ENCODE results near the gene PCDHGA10.
"Not testable (repeated sequence)": the region's sequence is repeated elsewhere in the genome, so short reads cannot be mapped to it uniquely, and the experiment has no call there.

PCDHGA10 gene

DNA sequence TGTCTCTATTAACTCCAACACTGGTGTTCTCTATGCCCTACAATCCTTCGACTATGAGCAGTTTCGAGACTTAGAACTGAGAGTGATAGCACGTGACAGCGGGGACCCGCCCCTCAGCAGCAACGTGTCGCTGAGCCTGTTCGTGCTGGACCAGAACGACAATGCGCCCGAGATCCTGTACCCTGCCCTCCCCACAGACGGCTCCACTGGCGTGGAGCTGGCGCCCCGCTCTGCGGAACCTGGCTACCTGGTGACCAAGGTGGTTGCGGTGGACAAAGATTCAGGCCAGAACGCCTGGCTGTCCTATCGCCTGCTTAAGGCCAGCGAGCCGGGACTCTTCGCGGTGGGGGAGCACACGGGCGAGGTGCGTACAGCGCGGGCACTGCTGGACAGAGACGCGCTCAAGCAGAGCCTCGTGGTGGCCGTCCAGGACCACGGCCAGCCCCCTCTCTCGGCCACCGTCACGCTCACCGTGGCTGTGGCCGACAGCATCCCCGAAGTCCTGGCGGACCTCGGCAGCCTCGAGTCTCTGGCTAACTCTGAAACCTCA, 10.0 kb downstream of the PCDHGA10 start:
- no peak for DNase-seq

DNA sequence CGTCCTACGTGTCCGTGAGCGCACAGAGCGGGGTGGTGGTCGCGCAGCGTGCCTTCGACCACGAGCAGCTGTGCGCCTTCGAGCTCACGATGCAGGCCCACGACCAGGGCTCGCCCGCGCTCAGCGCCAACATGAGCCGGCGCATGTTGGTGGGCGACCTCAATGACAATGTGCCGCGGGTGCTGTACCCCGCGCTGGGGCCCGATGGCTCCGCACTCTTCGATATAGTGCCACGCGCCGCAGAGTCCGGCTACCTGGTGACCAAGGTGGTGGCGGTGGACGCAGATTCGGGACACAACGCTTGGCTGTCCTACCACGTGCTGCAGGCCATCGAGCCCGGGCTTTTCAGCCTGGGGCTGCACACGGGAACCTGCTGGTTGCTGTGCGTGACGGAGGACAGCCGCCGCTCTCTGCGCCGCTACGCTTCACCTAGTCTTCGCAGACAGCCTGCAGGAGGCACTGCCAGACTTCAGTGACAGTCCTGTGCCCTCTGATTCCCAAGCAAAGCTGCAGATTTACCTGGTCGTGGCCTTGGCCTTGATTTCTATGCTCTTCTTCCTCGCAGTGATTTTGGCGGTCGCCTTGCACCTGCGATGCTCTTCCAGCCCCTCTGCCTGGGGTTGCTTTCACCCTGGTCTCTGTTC, 15.1 kb downstream of the PCDHGA10 start:
- DNase-seq: no peak

DNA sequence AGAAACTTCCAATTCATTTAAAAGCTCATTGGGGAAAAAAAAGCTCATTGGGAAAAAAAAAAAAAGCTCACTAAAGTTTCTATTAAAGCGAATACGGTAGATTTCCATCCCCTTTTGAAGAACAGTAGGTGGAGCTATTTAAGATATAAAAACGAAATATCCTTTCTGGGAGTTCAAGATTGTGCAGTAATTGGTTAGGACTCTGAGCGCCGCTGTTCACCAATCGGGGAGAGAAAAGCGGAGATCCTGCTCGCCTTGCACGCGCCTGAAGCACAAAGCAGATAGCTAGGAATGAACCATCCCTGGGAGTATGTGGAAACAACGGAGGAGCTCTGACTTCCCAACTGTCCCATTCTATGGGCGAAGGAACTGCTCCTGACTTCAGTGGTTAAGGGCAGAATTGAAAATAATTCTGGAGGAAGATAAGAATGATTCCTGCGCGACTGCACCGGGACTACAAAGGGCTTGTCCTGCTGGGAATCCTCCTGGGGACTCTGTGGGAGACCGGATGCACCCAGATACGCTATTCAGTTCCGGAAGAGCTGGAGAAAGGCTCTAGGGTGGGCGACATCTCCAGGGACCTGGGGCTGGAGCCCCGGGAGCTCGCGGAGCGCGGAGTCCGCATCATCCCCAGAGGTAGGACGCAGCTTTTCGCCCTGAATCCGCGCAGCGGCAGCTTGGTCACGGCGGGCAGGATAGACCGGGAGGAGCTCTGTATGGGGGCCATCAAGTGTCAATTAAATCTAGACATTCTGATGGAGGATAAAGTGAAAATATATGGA, 17.7 kb downstream of the PCDHGA10 start, which contains the start of gene PCDHGA12:
TSS of gene PCDHGA12 (plus strand) at position 176 of the 782 bp plus-strand sequence. CDS start at position 429, 253 bp downstream.
- DNase-seq: peak; percentile 73 to 82

DNA sequence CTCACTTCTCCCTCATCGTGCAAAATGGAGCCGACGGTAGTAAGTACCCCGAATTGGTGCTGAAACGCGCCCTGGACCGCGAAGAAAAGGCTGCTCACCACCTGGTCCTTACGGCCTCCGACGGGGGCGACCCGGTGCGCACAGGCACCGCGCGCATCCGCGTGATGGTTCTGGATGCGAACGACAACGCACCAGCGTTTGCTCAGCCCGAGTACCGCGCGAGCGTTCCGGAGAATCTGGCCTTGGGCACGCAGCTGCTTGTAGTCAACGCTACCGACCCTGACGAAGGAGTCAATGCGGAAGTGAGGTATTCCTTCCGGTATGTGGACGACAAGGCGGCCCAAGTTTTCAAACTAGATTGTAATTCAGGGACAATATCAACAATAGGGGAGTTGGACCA, 18.5 kb downstream of the PCDHGA10 start:
- peak in 1 of 2 donors; percentile 16 for DNase-seq

DNA sequence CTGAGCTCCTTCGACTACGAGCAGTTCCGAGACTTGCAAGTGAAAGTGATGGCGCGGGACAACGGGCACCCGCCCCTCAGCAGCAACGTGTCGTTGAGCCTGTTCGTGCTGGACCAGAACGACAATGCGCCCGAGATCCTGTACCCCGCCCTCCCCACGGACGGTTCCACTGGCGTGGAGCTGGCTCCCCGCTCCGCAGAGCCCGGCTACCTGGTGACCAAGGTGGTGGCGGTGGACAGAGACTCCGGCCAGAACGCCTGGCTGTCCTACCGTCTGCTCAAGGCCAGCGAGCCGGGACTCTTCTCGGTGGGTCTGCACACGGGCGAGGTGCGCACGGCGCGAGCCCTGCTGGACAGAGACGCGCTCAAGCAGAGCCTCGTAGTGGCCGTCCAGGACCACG, 19.5 kb downstream of the PCDHGA10 start:
- DNase-seq: not testable (repeated sequence)

DNA sequence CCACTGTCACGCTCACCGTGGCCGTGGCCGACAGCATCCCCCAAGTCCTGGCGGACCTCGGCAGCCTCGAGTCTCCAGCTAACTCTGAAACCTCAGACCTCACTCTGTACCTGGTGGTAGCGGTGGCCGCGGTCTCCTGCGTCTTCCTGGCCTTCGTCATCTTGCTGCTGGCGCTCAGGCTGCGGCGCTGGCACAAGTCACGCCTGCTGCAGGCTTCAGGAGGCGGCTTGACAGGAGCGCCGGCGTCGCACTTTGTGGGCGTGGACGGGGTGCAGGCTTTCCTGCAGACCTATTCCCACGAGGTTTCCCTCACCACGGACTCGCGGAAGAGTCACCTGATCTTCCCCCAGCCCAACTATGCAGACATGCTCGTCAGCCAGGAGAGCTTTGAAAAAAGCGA, 19.9 kb downstream of the PCDHGA10 start:
- DNase-seq: not testable (repeated sequence)

DNA sequence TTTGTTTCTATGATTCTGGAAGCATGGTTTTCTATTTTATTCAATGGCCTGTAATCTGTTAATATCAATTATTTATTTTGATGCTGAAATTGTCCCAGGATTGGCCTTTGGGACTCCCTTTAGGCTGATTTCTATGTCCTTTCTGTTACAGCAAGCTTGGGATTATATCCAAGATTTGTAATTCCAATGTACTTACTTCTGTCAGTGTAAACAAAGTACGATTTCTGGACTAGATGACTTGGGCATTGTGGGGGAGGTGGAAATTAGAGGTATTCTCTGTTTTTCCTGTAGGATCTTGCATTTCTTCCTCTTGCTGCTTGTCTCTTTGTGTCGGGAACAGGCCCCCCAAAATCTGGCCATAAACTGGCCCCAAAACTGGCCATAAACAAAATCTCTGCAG, 21.2 kb downstream of the PCDHGA10 start:
- no peak for DNase-seq

DNA sequence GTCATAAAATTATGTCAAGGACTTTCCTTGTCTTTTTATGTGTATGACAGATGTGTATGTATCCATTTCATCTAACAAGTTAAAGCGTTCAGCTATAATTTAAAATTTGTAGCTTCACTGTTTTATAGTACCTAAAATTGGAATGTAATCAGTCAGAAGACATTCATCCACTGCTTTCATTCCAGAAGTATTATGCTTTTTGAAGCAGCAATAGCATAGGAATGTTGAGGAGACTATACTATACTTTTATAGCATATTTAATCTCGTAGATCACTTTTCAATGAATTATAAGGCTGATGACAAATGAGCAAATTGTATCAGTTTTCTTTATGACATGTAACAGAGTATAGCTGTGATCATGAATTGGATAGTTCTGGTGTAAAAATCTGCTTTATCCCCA, 24.4 kb downstream of the PCDHGA10 start:
- DNase-seq: no peak

DNA sequence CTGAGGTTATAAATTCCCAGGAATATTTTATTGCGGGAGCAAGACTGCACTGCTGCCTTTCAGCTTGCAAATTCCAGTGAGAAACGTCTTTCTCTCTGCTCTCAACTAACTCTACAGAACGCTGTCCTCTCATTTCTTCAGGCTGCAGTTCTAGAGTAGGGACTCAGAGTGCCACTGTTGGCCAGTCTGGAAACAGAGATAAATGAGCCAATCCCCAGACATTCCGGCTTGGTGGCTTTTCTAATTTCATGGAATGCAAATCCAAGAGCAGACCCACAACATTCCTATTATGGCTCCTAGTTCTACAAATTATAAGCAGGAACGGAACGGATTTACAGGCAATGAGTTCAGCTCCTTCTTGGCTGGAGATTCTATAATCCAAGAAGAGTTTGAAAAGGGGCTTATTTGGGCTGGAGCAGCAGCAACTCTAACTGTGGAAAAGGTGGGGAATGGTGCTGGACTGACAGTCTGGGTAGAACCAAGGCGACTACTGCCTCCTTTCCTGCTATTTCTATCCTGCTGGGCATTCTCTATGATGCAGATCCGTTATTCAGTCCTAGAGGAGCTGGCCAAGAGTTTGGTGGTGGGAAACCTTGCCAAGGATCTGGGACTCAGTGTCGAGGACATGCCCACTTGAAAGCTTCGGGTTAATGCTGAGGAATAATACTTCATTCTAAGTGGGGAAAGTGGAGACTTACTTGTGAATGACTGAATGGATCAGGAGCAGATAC, 26.8 kb downstream of the PCDHGA10 start:
- no peak for DNase-seq

DNA sequence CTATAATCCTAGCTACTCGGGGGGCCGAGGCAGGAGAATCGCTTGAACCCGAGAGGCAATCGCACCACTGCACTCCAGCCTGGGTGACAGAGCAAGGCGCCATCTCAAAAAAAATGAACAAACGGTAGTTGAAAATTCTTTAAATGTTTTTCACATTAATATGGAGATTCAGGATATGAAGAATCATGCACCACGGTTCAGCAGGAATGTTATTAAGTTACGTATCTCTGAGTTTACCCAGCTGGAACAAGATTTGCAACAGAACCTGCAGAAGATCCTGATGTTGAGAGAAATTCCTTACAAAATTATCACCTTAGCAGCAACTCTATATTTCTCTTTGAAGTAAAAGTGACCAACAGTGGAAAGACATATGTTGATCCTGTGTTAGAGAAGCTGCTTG, 27.6 kb downstream of the PCDHGA10 start:
- no peak for DNase-seq

DNA sequence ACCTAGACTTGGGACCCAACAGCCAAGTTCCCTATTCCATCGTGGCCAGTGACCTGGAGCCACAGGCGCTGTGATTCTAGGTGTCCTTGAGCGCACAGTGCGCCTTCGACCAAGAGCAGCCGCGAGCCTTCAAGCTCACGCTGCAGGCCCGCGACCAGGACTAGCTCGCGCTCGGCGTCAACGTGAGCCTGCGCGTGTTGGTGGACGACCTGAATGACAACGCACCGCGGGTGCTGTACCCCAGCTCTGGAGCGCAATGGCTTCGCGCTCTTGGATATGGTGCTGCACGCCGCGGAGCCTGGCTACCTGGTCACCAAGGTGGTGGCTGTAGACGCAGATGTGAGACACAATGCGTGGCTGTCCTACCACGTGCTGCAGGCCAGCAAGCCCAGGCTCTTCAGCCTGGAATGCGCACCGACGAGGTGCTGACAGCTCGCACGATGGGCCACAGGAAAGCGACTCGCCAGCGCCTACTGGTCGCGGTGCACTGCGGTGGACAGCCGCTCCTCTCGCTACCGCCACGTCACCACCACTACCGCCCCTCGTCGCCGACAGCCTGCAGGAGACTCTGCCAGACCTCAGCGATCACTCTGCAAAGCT, 28.9 kb downstream of the PCDHGA10 start:
- DNase-seq: no peak

DNA sequence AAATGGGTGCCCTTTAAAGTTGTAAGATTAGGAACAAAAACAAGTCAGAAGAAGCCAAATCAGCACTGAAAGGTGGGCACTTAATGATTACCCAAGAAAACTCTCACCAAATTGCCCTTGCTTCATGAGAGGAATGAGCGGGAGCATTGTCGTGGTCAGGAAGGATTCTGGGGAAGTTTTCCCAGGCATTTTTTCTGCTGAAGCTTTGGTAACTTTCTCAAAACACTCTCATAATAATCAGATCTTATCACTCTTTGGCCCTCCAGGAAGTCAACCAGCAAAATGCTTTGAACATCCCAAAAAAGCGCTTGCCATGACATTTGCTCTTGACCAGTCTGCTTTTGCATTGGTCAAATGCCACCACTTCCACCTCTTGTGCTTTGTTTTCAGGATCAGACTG, 52.6 kb downstream of the PCDHGA10 start:
- no peak for DNase-seq

All from inflammatory macrophage treated with lipopolysaccharide for 1 hour (primary cell).